ENCODE measurements around the gene COL20A1. TPM values are rescaled to one million over a fixed set of nuclear protein-coding genes. Genes with fewer than 3 reads are reported as not detected.
A peak's percentile ranks its signal among the peaks of the same experiment; 100 is the strongest.

The COL20A1 gene
- total RNA-seq (2014; rRNA removed) (not detected in 2 replicates), Bru-seq, nascent RNA (percentile 7 among the genes with signal in this experiment), BruChase-seq, experiment 1, labeled RNA remaining after a 6-hour chase (percentile 43 among the genes with signal in this experiment), BruChase-seq, experiment 2, labeled RNA remaining after a 2-hour chase (percentile 26 among the genes with signal in this experiment)
- long read RNA-seq: 0 reads

- BruUV-seq (replicated peaks): no TSS peak
- POLR2A ChIA-PET (ENCODE audit: unreplicated experiment): no interaction called here
- no peak within 1 kb of the TSS for H3K27ac ChIP-seq (ENCODE audit: low read length)
- no peaks in the 10 kb centered on the region for H4K20me1 ChIP-seq (ENCODE audit: low read length)
- peaks cover 29% of the 10 kb centered on the region for H3K27me3 ChIP-seq (ENCODE audit: low read length)
- H3K9me2 ChIP-seq (replicated peaks; ENCODE audit: low read length): no peaks in the 10 kb centered on the region
- no peak within 1 kb of the TSS for H3K9ac ChIP-seq (ENCODE audit: low read length)
- TF ChIP-seq EZH2phosphoT487 (IDR thresholded peaks at IDR 0.05; ENCODE audit: borderline replicate concordance, low read length): no peak
- TF ChIP-seq, protein P1, sequence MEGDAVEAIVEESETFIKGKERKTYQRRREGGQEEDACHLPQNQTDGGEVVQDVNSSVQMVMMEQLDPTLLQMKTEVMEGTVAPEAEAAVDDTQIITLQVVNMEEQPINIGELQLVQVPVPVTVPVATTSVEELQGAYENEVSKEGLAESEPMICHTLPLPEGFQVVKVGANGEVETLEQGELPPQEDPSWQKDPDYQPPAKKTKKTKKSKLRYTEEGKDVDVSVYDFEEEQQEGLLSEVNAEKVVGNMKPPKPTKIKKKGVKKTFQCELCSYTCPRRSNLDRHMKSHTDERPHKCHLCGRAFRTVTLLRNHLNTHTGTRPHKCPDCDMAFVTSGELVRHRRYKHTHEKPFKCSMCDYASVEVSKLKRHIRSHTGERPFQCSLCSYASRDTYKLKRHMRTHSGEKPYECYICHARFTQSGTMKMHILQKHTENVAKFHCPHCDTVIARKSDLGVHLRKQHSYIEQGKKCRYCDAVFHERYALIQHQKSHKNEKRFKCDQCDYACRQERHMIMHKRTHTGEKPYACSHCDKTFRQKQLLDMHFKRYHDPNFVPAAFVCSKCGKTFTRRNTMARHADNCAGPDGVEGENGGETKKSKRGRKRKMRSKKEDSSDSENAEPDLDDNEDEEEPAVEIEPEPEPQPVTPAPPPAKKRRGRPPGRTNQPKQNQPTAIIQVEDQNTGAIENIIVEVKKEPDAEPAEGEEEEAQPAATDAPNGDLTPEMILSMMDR (conservative IDR thresholded peaks at IDR 0.05; ENCODE audit: low read depth, low read length): no peak
- no peak for TF ChIP-seq EZH2 (IDR thresholded peaks at IDR 0.05; ENCODE audit: low read length, unreplicated experiment)
- H3K79me2 ChIP-seq (ENCODE audit: low read length): no peaks in the 10 kb centered on the region
- H3K4me3 ChIP-seq (ENCODE audit: low read length): no peak within 1 kb of the TSS
- CTCF ChIA-PET: no interaction called here
- H2AFZ ChIP-seq (ENCODE audit: low read length): no peak within 1 kb of the TSS
- no peaks in the 10 kb centered on the region for H3K9me3 ChIP-seq (ENCODE audit: low read length)
- H3K36me3 ChIP-seq (ENCODE audit: low read depth, low read length): no peaks in the 10 kb centered on the region
- intact Hi-C loops (cut with micrococcal nuclease): no loop called here
- no peak within 1 kb of the TSS for H3K4me2 ChIP-seq (ENCODE audit: low read length)
- H3F3A ChIP-seq (ENCODE audit: low read length, unreplicated experiment): no peaks in the 10 kb centered on the region
- no peaks in the 10 kb centered on the region for H3K4me1 ChIP-seq (ENCODE audit: insufficient read depth, low read length)
- no peak for DNase-seq
- ATAC-seq: no peak
Observed at GRCh38 chr20:63292904-63293303, at the start of gene COL20A1. Gene COL20A1, plus strand, starts transcription at chr20:63293186. Its CDS starts 1,922 bp downstream, at chr20:63295108.

DNA sequence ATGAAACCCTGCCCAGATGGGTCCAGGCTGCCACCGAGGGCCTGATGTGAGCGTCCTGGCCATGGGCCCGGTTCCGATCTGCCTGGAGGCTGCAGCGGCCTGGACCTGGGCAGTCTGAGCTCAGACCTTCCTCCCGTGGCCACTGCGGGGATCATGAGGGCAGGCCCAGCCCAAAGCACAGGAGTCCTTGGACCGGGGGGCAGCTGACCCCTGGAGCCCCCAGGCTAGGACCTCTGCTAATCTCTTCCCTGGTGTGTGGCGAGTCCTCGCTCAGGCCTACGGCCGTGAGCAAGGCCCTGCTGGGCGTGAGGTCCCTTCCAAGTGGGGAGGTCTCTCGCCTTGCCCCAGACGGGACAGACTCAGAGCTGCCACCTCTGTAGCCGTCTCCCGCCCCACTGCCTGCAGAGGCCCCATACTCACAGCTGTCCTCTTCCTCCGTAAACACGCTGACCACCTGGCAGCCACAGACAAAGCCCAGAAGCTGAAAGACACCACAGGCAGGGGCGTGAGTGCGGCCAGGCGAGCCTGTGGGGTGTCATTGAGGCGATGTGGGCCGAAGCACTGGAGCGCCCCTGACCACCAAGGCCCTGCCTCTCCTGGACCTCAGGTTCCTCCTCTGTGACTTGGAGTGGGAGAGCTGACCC is 49.3 kb upstream of the COL20A1 start:
- POLR2A ChIA-PET (ENCODE audit: unreplicated experiment): no interaction called here
- peaks cover 21% of the 10 kb centered on the region for H3K27me3 ChIP-seq (ENCODE audit: low read length)
- H3K9ac ChIP-seq (ENCODE audit: low read length): no peak overlapping the region
- H3K36me3 ChIP-seq (ENCODE audit: low read depth, low read length): no peaks in the 10 kb centered on the region
- no peak overlapping the region for H2AFZ ChIP-seq (ENCODE audit: low read length)
- H4K20me1 ChIP-seq (ENCODE audit: low read length): no peaks in the 10 kb centered on the region
- H3K9me3 ChIP-seq (ENCODE audit: low read length): no peaks in the 10 kb centered on the region
- TF ChIP-seq EZH2phosphoT487 (IDR thresholded peaks at IDR 0.05; ENCODE audit: borderline replicate concordance, low read length) (no peak), EZH2 (IDR thresholded peaks at IDR 0.05; ENCODE audit: low read length, unreplicated experiment) (no peak)
- TF ChIP-seq, protein P1 (conservative IDR thresholded peaks at IDR 0.05; ENCODE audit: low read depth, low read length): no peak
- H3F3A ChIP-seq (ENCODE audit: low read length, unreplicated experiment): no peaks in the 10 kb centered on the region
- no peaks in the 10 kb centered on the region for H3K79me2 ChIP-seq (ENCODE audit: low read length)
- H3K9me2 ChIP-seq (replicated peaks; ENCODE audit: low read length): no peaks in the 10 kb centered on the region
- CTCF ChIA-PET: no interaction called here
- H3K4me1 ChIP-seq (ENCODE audit: insufficient read depth, low read length): 0 out of 2 replicates have a peak, but pooled peaks cover 7% of the 10 kb centered on the region
- no peak overlapping the region for H3K4me3 ChIP-seq (ENCODE audit: low read length)
- no peak for ATAC-seq
- no peak overlapping the region for H3K27ac ChIP-seq (ENCODE audit: low read length)
- intact Hi-C loops (cut with micrococcal nuclease): no loop called here
- no TSS peak for BruUV-seq (replicated peaks)
- DNase-seq: no peak
- H3K4me2 ChIP-seq (ENCODE audit: low read length): no peak overlapping the region

- Histone ChIP-seq H3K9ac (ENCODE audit: low read length) (no peak overlapping the region), H2AFZ (ENCODE audit: low read length) (no peak overlapping the region), H3K36me3 (ENCODE audit: low read depth, low read length) (no peaks in the 10 kb centered on the region), H3K9me2 (replicated peaks; ENCODE audit: low read length) (no peaks in the 10 kb centered on the region), H3K79me2 (ENCODE audit: low read length) (no peaks in the 10 kb centered on the region), H3K4me3 (ENCODE audit: low read length) (no peak overlapping the region), H3K4me2 (ENCODE audit: low read length) (no peak overlapping the region), H3K27ac (ENCODE audit: low read length) (no peak overlapping the region), H3K27me3 (ENCODE audit: low read length) (peaks cover 26% of the 10 kb centered on the region), H4K20me1 (ENCODE audit: low read length) (no peaks in the 10 kb centered on the region), H3F3A (ENCODE audit: low read length, unreplicated experiment) (no peaks in the 10 kb centered on the region), H3K9me3 (ENCODE audit: low read length) (no peaks in the 10 kb centered on the region), H3K4me1 (ENCODE audit: insufficient read depth, low read length) (peaks cover 14% of the 10 kb centered on the region; the same call in 1 of the 2 replicates)
- intact Hi-C loops (cut with micrococcal nuclease): no loop called here
- ChIA-PET POLR2A (ENCODE audit: unreplicated experiment) (no interaction called here), CTCF (no interaction called here)
- no TSS peak for BruUV-seq (replicated peaks)
- ATAC-seq (no peak), DNase-seq (no peak)
- TF ChIP-seq EZH2phosphoT487 (IDR thresholded peaks at IDR 0.05; ENCODE audit: borderline replicate concordance, low read length) (no peak), EZH2 (IDR thresholded peaks at IDR 0.05; ENCODE audit: low read length, unreplicated experiment) (no peak)
- TF ChIP-seq, protein P1 (conservative IDR thresholded peaks at IDR 0.05; ENCODE audit: low read depth, low read length): no peak
Observed at GRCh38 chr20:63244468-63244867, 48.5 kb upstream of the COL20A1 start.
